Measurements from ENCODE around the gene YIPF5.

Gene YIPF5

GRCh38 chr5:144133050-144133633 lies 37.3 kb downstream of the YIPF5 start:
- DNase-seq (ENCODE audit: low read depth in 1 of 2, low spot score in 1 of 2) = no peak
- in situ Hi-C loops (cut with HindIII; ENCODE audit: low pct_unique_long_range_greater_than_20kb, low sequenced_read_pairs) = no loop called here
- no peak for TF ChIP-seq JUND (IDR thresholded peaks at IDR 0.05; ENCODE audit: low read depth)

- in situ Hi-C loops (cut with HindIII; ENCODE audit: low pct_unique_long_range_greater_than_20kb, low sequenced_read_pairs) = no loop called here
- no peak for TF ChIP-seq JUND (IDR thresholded peaks at IDR 0.05; ENCODE audit: low read depth)
- DNase-seq (ENCODE audit: low read depth in 1 of 2, low spot score in 1 of 2) = no peak
Measured at GRCh38 chr5:144131261-144131660, 39.2 kb downstream of the YIPF5 start.

- no peak for TF ChIP-seq JUND (IDR thresholded peaks at IDR 0.05; ENCODE audit: low read depth)
- no peak for DNase-seq (ENCODE audit: low read depth in 1 of 2, low spot score in 1 of 2)
- in situ Hi-C loops (cut with HindIII; ENCODE audit: low pct_unique_long_range_greater_than_20kb, low sequenced_read_pairs) = no loop called here
Measured at GRCh38 chr5:144130306-144130705, 40.2 kb downstream of the YIPF5 start.

GRCh38 chr5:144128844-144129243 lies 41.6 kb downstream of the YIPF5 start:
- DNase-seq (ENCODE audit: low read depth in 1 of 2, low spot score in 1 of 2) = no peak
- in situ Hi-C loops (cut with HindIII; ENCODE audit: low pct_unique_long_range_greater_than_20kb, low sequenced_read_pairs) = no loop called here
- TF ChIP-seq JUND (IDR thresholded peaks at IDR 0.05; ENCODE audit: low read depth) = no peak

- in situ Hi-C loops (cut with HindIII; ENCODE audit: low pct_unique_long_range_greater_than_20kb, low sequenced_read_pairs) = no loop called here
- no peak for DNase-seq (ENCODE audit: low read depth in 1 of 2, low spot score in 1 of 2)
Measured at GRCh38 chr5:144126707-144127106, 43.8 kb downstream of the YIPF5 start.

GRCh38 chr5:144125163-144125726 lies 45.2 kb downstream of the YIPF5 start:
- no peak for TF ChIP-seq JUND (IDR thresholded peaks at IDR 0.05; ENCODE audit: low read depth)
- DNase-seq (ENCODE audit: low read depth in 1 of 2, low spot score in 1 of 2) = no peak
- in situ Hi-C loops (cut with HindIII; ENCODE audit: low pct_unique_long_range_greater_than_20kb, low sequenced_read_pairs) = no loop called here

More at GRCh38 chr5:144126707-144127106, 43.8 kb downstream of the YIPF5 start:
- TF ChIP-seq JUND (IDR thresholded peaks at IDR 0.05; ENCODE audit: low read depth) = no peak

- in situ Hi-C loops (cut with HindIII; ENCODE audit: low pct_unique_long_range_greater_than_20kb, low sequenced_read_pairs) = no loop called here
- TF ChIP-seq JUND (IDR thresholded peaks at IDR 0.05; ENCODE audit: low read depth) = no peak
- no peak for DNase-seq (ENCODE audit: low read depth in 1 of 2, low spot score in 1 of 2)
Measured at GRCh38 chr5:144122641-144123040, 47.8 kb downstream of the YIPF5 start.

- TF ChIP-seq JUND (IDR thresholded peaks at IDR 0.05; ENCODE audit: low read depth) = no peak
- in situ Hi-C loops (cut with HindIII; ENCODE audit: low pct_unique_long_range_greater_than_20kb, low sequenced_read_pairs) = no loop called here
- no peak for DNase-seq (ENCODE audit: low read depth in 1 of 2, low spot score in 1 of 2)
Measured at GRCh38 chr5:144122081-144122480, 48.4 kb downstream of the YIPF5 start.

GRCh38 chr5:144121577-144121976 lies 48.9 kb downstream of the YIPF5 start:
- DNase-seq (ENCODE audit: low read depth in 1 of 2, low spot score in 1 of 2) = no peak
- TF ChIP-seq JUND (IDR thresholded peaks at IDR 0.05; ENCODE audit: low read depth) = no peak
- in situ Hi-C loops (cut with HindIII; ENCODE audit: low pct_unique_long_range_greater_than_20kb, low sequenced_read_pairs) = no loop called here

GRCh38 chr5:144120661-144121180 lies 49.7 kb downstream of the YIPF5 start:
- in situ Hi-C loops (cut with HindIII; ENCODE audit: low pct_unique_long_range_greater_than_20kb, low sequenced_read_pairs) = no loop called here
- no peak for TF ChIP-seq JUND (IDR thresholded peaks at IDR 0.05; ENCODE audit: low read depth)
- no peak for DNase-seq (ENCODE audit: low read depth in 1 of 2, low spot score in 1 of 2)

GRCh38 chr5:144117412-144117811 lies 53.0 kb downstream of the YIPF5 start:
- DNase-seq (ENCODE audit: low read depth in 1 of 2, low spot score in 1 of 2) = no peak
- in situ Hi-C loops (cut with HindIII; ENCODE audit: low pct_unique_long_range_greater_than_20kb, low sequenced_read_pairs) = no loop called here
- TF ChIP-seq JUND (IDR thresholded peaks at IDR 0.05; ENCODE audit: low read depth) = no peak

- in situ Hi-C loops (cut with HindIII; ENCODE audit: low pct_unique_long_range_greater_than_20kb, low sequenced_read_pairs) = no loop called here
- DNase-seq (ENCODE audit: low read depth in 1 of 2, low spot score in 1 of 2) = no peak
- no peak for TF ChIP-seq JUND (IDR thresholded peaks at IDR 0.05; ENCODE audit: low read depth)
Measured at GRCh38 chr5:144114571-144114970, 55.9 kb downstream of the YIPF5 start.

All from T47D (cell line).